K562 (cell line): ENCODE results near the gene NEU1. TPM values are rescaled to one million over a fixed set of nuclear protein-coding genes. Genes with fewer than 3 reads are reported as not detected.

ENCODE experiments used
- HMGN3 ChIP-seq: IDR thresholded peaks from 2 replicates; pipeline ENCODE4 v1.6.1; 2011; ENCODE audit warnings: borderline replicate concordance, low read depth, mild to moderate bottlenecking, mixed read lengths, low read length; ENCODE audit not compliant: insufficient read length; ENCODE audit errors: extremely low read depth
- HNRNPUL1 ChIP-seq: fragments of 200-400 bp; formaldehyde crosslinking; IDR thresholded peaks from 2 replicates; pipeline ENCODE4 v1.6.1; 2017; ENCODE audit warnings: low read length
- HOMEZ ChIP-seq: fragments of 250-450 bp; sonication (Bioruptor Pico); IDR thresholded peaks from 2 replicates; pipeline ENCODE4 v1.4.0; 2020; ENCODE audit warnings: mild to moderate bottlenecking, moderate library complexity
- NFE2L1 ChIP-seq: fragments of 450-650 bp; IDR thresholded peaks from 2 replicates; pipeline ENCODE4 v1.6.1; 2016; ENCODE audit warnings: missing genetic modification characterization, low read depth, mild to moderate bottlenecking, missing compliant biosample characterization, moderate library complexity, borderline replicate concordance
- NR2C1 ChIP-seq, 2 experiments: fragments of 450-650 bp; IDR thresholded peaks; 2 replicates each; pipeline ENCODE4 v1.6.1; 2017; ENCODE audit warnings: mild to moderate bottlenecking in 2 of 2, antibody characterized with exemption in 1 of 2, inconsistent platforms in 1 of 2, missing compliant biosample characterization in 1 of 2, missing genetic modification characterization in 1 of 2
- PHF8 ChIP-seq: fragments of 200-600 bp; sonication (generic); IDR thresholded peaks from 2 replicates; pipeline ENCODE4 v1.6.1; 2012; ENCODE audit warnings: mixed run types, mild to moderate bottlenecking, inconsistent platforms, low read length, moderate library complexity, borderline replicate concordance
- POU5F1 ChIP-seq: fragments of 150-350 bp; IDR thresholded peaks from 2 replicates; pipeline ENCODE4 v1.6.1; 2014; ENCODE audit warnings: borderline replicate concordance, low read length, low read depth, mild to moderate bottlenecking; ENCODE audit not compliant: partially characterized antibody
- SMARCA5 ChIP-seq: fragments of 450-650 bp; IDR thresholded peaks from 2 replicates; pipeline ENCODE4 v1.6.1; 2016
- ZBTB8A ChIP-seq: fragments of 450-650 bp; IDR thresholded peaks from 2 replicates; pipeline ENCODE4 v1.6.1; 2018; ENCODE audit warnings: mild to moderate bottlenecking, moderate library complexity; ENCODE audit not compliant: partially characterized antibody
- ZNF512 ChIP-seq: IDR thresholded peaks from 2 replicates; pipeline ENCODE4 v1.6.1; 2016; ENCODE audit warnings: missing genetic modification characterization, missing compliant biosample characterization
- polyA plus RNA-seq, 8 experiments: library from polyadenylated mRNA; depleted of rRNA in 4 of 8; stranded (reverse) in 5 of 8; unstranded in 3 of 8; fragments of >200 nt; fragmentation: Nextera tagmentation in 2 of 8; fragmentation: Illumina TruSeq in 1 of 8; extraction: Ambion mirVana in 2 of 8; extraction: Trizol in 1 of 8; gene quantifications; 2 replicates each; pipeline versions ENCODE4 v1.2.1 to v1.2.3, GENCODE V29; 2011 to 2014; ENCODE audit warnings: inconsistent platforms in 1 of 8, missing spikeins in 1 of 8
- total RNA-seq, 7 experiments: library from RNA; depleted of rRNA in 6 of 7; stranded (reverse); fragments of >200 nt in 6 of 7; fragmentation: Illumina TruSeq in 2 of 7; extraction: Trizol in 2 of 7; gene quantifications; 2 replicates each; pipeline versions ENCODE4 v1.2.1 to v1.2.3, GENCODE V29; 2011 to 2021; ENCODE audit warnings: low replicate concordance in 1 of 7
- TF ChIP-seq, protein P1 (sequence below), 2 experiments: fragments of 450-650 bp; IDR thresholded peaks; 2 replicates each; pipeline ENCODE4 v1.6.1; 2018; ENCODE audit warnings: mild to moderate bottlenecking in 2 of 2, low read depth in 1 of 2; ENCODE audit not compliant: partially characterized antibody in 2 of 2

The NEU1 gene
- total and polyA plus RNA-seq, 9 of the 15 experiments (the other 6 are each of a cell fraction or from before 2014, with no cell fraction given): 14.8 to 67.8 (median 51.0) TPM

DNA sequence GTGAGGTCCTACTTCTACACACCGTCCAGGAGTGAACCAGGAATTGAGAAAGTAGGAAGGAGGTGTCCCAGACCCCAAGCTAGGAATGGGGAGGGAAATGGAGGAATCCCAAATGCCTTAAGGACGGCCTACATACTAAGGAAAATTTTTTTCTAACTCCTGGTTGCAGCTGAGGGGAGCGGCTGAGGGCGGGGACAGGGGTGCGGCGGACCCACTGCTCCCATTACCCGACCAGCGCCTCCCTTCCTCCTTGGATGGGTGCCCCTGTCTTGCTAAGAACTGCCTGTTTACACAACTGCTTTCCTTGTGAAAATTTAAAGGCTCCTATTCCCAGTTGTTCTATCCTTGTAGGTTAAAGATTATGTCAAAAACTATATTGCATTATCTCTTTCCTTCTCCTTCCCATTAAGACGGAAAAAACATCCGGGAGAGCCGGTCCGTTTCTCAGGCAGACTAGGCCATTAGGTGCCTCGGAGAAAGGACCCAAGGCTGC, 35.8 kb downstream of the NEU1 start (continued):
- TF ChIP-seq, protein P1, sequence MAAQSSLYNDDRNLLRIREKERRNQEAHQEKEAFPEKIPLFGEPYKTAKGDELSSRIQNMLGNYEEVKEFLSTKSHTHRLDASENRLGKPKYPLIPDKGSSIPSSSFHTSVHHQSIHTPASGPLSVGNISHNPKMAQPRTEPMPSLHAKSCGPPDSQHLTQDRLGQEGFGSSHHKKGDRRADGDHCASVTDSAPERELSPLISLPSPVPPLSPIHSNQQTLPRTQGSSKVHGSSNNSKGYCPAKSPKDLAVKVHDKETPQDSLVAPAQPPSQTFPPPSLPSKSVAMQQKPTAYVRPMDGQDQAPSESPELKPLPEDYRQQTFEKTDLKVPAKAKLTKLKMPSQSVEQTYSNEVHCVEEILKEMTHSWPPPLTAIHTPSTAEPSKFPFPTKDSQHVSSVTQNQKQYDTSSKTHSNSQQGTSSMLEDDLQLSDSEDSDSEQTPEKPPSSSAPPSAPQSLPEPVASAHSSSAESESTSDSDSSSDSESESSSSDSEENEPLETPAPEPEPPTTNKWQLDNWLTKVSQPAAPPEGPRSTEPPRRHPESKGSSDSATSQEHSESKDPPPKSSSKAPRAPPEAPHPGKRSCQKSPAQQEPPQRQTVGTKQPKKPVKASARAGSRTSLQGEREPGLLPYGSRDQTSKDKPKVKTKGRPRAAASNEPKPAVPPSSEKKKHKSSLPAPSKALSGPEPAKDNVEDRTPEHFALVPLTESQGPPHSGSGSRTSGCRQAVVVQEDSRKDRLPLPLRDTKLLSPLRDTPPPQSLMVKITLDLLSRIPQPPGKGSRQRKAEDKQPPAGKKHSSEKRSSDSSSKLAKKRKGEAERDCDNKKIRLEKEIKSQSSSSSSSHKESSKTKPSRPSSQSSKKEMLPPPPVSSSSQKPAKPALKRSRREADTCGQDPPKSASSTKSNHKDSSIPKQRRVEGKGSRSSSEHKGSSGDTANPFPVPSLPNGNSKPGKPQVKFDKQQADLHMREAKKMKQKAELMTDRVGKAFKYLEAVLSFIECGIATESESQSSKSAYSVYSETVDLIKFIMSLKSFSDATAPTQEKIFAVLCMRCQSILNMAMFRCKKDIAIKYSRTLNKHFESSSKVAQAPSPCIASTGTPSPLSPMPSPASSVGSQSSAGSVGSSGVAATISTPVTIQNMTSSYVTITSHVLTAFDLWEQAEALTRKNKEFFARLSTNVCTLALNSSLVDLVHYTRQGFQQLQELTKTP (IDR thresholded peaks at IDR 0.05; ENCODE audit: low read depth in 1 of 2, partially characterized antibody in 2 of 2): peak; percentile 46 to 95
- TF ChIP-seq HOMEZ (CRISPR knock-in tag) (no peak), POU5F1 (no peak), NR2C1 (IDR thresholded peaks at IDR 0.05) (no peak), NR2C1 (tag; IDR thresholded peaks at IDR 0.05) (peak; percentile 53; the same call in 1 of the 2 replicates), ZNF512 (tag) (no peak), HNRNPUL1 (no peak), NFE2L1 (no peak), HMGN3 (no peak), ZBTB8A (no peak), SMARCA5 (no peak), PHF8 (peak; percentile 52)
